22Rv1 (cell line): ENCODE measurements around the gene TRPM5.

Experiments used
- ZFX ChIP-seq: fragments of 450-650 bp; IDR thresholded peaks from 2 replicates; pipeline ENCODE4 v1.6.1; 2017; ENCODE audit warnings: antibody characterized with exemption, borderline replicate concordance
- TF ChIP-seq, protein P1 (sequence below): fragments of 450-650 bp; IDR thresholded peaks from 2 replicates; pipeline ENCODE4 v1.5.1; 2017; ENCODE audit warnings: mild to moderate bottlenecking

DNA sequence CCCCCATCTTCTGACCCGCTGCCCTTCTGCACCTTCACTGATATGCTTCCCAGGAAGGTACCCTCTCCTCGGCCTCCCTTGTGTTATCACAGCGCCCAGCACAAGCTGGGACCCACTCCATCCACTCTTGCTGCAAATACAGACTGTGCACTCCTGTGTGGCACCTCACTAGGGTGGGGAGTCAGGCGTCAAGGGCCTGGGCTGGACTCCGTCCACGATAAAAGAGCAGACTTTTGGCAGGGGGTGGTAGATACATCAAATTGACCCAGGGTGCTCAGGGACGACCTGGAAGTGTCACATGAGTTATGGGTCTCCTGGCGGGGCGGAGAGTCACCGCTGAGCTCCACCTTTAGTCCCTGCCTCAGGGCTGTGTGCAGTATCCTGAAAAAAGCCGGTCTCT lies 908 bp downstream of the TRPM5 start:
- TF ChIP-seq ZFX, result no peak
- TF ChIP-seq, protein P1, sequence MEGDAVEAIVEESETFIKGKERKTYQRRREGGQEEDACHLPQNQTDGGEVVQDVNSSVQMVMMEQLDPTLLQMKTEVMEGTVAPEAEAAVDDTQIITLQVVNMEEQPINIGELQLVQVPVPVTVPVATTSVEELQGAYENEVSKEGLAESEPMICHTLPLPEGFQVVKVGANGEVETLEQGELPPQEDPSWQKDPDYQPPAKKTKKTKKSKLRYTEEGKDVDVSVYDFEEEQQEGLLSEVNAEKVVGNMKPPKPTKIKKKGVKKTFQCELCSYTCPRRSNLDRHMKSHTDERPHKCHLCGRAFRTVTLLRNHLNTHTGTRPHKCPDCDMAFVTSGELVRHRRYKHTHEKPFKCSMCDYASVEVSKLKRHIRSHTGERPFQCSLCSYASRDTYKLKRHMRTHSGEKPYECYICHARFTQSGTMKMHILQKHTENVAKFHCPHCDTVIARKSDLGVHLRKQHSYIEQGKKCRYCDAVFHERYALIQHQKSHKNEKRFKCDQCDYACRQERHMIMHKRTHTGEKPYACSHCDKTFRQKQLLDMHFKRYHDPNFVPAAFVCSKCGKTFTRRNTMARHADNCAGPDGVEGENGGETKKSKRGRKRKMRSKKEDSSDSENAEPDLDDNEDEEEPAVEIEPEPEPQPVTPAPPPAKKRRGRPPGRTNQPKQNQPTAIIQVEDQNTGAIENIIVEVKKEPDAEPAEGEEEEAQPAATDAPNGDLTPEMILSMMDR, result no peak
